Measurements from ENCODE around the gene BACE1-AS.
A peak's percentile ranks its signal among the peaks of the same experiment; 100 is the strongest.

Gene BACE1-AS

DNA sequence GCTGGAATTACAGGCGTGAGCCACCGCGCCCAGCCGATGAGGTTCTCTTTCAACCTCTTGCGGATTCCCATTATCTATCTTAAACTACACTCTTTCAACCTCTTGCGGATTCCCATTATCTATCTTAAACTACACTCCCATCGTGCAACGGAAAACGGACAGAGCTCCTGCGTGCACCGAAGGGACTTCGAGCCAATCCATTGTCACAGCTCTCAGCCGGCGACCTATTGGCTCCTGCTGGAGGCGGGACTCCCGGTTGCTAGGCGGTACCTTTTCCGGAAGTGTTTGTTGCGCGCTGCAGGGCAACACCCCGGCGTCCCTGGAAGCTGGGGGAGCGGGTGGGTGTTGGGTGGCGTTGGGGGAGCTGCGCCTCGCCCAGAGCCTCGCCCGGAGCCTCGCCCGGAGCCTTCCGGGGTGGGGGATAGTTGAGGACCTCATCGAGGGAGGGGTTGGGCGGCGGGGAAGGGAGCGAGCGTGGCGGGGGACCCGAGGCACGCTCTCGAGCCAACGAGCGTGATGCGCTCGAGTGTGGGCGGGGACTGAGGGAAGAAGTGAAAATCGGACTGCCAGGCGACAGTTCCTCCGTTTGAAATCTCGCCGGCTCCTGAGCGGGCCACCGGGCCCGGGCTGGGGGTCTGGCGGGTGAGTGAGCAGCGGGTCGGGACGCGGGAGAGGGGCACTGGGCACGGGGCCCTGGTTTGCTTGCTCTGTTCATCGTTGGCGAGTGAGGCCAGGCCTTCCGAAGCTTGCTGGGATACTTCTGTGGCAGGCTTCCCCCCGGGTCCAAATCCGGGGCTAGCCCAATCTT, 36.6 kb downstream of the BACE1-AS start, which contains the start of gene CEP164:
CEP164 (plus strand) TSS at position 288 of the 808 bp plus-strand sequence. CDS start 10,733 bp downstream, outside the sequence.
- peak; percentile 97 for DNase-seq

DNA sequence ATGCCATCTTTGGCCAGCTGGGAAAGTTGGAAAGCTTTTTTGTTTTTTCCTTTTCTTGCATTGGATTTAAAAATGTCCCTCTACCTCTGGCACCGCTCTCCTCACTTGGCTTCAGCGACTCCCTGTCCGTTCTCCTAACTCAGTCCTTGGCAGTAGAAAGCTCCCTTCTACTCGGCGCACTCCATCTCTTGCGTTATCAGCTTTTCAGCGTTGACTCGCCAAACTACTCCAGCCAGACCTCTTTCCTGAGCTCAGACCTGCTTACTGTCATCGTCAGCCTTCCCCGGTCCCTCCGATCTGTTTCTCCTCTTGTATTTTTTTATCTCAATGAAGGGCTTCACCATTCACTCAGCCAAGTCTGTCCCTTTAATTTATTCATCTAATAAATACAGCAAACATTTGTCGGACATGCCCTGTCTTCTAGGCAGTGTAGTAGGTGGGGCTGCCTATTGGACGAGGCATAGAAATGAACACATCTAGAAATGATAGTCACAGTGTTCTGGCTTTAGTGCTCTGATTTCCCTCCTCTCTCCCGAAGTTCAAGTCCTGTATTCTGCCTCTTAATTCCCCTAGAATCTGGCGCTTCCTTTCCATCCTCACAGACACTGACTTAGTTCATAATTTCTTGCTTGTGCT, 37.3 kb downstream of the BACE1-AS start:
- DNase-seq, result no peak

DNA sequence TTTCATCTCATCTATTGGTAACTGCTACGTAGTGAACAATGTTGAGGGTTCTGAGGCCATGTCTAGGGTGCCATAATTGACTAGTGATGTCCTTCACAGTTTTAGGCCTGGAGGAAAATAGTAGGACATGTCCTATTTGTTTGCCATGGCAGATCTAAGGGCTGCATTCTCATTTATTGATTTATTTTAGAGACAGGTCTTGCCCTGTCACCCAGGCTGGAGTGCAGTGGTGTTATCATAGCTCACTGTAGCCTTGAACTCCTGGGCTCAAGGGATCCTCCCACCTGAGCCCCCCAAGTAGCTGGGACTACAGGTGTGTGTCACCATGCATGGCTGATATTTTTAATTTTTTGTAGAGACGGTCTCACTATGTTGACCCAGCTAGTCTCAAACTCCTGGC, 41.7 kb downstream of the BACE1-AS start:
- DNase-seq, result no peak

DNA sequence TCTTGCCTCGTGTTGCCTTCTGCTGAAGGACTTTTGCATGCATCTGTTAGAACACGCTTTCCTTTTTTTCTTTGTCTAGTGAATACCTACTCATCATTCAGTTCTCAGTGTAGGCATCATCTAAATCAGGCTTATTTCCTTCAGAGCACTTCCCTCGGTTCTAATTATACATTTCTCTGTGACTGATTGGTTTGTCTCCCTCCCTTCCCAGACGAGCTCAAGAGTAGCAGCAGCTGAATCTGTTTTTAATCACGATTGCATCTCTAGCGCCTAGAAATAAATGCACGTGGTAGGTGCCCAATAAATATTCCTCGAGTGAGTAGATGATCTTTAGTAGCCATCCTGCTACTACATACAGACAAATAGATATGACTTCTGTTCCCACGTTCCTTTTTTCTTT, 42.8 kb downstream of the BACE1-AS start:
- no peak for DNase-seq

DNA sequence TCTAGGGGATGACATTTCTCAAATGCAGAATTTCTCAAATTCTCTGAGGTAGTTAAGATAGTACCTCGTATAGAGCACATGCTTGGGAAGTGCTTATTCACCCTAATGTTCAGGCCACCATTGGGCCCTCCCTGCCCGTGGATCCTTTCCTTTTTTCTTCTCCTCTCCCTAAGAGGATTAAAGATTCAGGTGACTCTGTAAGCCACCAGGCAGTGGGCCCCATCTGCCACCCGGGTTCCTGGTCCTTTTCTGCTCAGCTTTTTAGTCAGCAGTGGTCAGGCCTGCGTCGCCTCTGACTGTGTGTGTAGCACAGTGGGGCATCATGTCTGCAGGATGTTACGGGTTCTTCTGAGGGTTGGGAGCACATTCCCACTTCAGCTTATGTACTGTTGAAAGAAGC, 43.8 kb downstream of the BACE1-AS start:
- DNase-seq, result no peak

DNA sequence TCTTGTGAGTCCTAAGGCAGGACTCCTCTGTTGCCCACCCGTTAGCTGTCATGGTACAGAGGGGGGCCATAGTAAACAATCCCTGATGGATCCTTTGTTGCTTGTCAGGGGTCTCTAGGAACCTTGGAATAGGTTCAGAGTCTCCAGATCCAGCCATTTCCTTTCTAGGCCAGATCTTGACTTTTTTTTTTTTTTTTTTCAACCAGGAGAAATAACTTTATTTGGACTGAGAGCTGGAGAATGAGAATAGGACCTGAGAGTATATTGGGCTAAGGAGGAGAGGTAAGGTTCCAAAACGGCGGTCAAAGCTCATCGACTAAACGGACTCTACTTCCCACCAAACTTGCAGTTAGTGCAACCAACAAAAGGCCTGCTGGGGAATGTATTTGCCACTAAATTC, 44.3 kb downstream of the BACE1-AS start:
- DNase-seq, result no peak

DNA sequence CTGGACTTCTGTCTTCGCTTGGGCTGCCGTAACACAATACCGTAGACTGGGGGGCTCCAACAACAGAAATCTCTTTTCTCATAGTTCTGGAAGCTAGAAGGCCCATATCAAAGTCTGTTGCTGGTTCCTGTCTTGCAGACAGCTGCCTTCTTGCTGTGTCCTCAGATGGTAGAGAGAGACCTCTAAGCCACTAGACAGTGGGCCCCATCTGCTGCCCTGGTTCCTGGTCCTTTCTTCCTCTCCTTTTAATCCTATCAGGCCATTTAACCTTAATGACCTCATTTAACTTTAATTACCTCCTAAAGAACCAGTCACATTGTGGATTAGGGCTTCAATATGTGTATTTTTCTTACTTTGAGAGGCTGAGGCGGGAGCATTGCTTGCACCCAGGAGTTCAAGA, 45.9 kb downstream of the BACE1-AS start:
- DNase-seq, result no peak

Measured in suppressor macrophage treated with lipopolysaccharide for 4 hours (primary cell).